ENCODE results near the gene SEC22A.
A peak's percentile ranks its signal among the peaks of the same experiment; 100 is the strongest.

The SEC22A gene

GRCh38 chr3:123169930-123170329, 31.8 kb upstream of the SEC22A start:
- TF ChIP-seq CTCF (IDR thresholded peaks at IDR 0.05; ENCODE audit: low read depth, low read length, missing control alignments), result no peak
- no peak for DNase-seq (ENCODE audit: extremely low read depth, low read depth)
- H3K4me3 ChIP-seq (replicated peaks; ENCODE audit: low read depth, low read length), result no peak overlapping the region

- no peak overlapping the region for H3K4me3 ChIP-seq (replicated peaks; ENCODE audit: low read depth, low read length)
- DNase-seq (ENCODE audit: extremely low read depth, low read depth), result no peak
- TF ChIP-seq CTCF (IDR thresholded peaks at IDR 0.05; ENCODE audit: low read depth, low read length, missing control alignments), result no peak
Observed at GRCh38 chr3:123180791-123181190, 21.0 kb upstream of the SEC22A start.

GRCh38 chr3:123186695-123187094, 15.0 kb upstream of the SEC22A start:
- TF ChIP-seq CTCF (IDR thresholded peaks at IDR 0.05; ENCODE audit: low read depth, low read length, missing control alignments), result no peak
- no peak overlapping the region for H3K4me3 ChIP-seq (replicated peaks; ENCODE audit: low read depth, low read length)
- no peak for DNase-seq (ENCODE audit: extremely low read depth, low read depth)

GRCh38 chr3:123188058-123188457, 13.7 kb upstream of the SEC22A start:
- H3K4me3 ChIP-seq (replicated peaks; ENCODE audit: low read depth, low read length), result no peak overlapping the region
- DNase-seq (ENCODE audit: extremely low read depth, low read depth), result no peak
- TF ChIP-seq CTCF (IDR thresholded peaks at IDR 0.05; ENCODE audit: low read depth, low read length, missing control alignments), result no peak

GRCh38 chr3:123193448-123194101, 8.2 kb upstream of the SEC22A start:
- no peak for DNase-seq (ENCODE audit: extremely low read depth, low read depth)
- TF ChIP-seq CTCF (IDR thresholded peaks at IDR 0.05; ENCODE audit: low read depth, low read length, missing control alignments), result no peak
- no peak overlapping the region for H3K4me3 ChIP-seq (replicated peaks; ENCODE audit: low read depth, low read length)

GRCh38 chr3:123194552-123194951, 7.2 kb upstream of the SEC22A start:
- DNase-seq (ENCODE audit: extremely low read depth, low read depth), result no peak
- peak; percentile 37 for TF ChIP-seq CTCF (IDR thresholded peaks at IDR 0.05; ENCODE audit: low read depth, low read length, missing control alignments)
- H3K4me3 ChIP-seq (replicated peaks; ENCODE audit: low read depth, low read length), result no peak overlapping the region

- no peak for DNase-seq (ENCODE audit: extremely low read depth, low read depth)
- H3K4me3 ChIP-seq (replicated peaks; ENCODE audit: low read depth, low read length), result no peak overlapping the region
- no peak for TF ChIP-seq CTCF (IDR thresholded peaks at IDR 0.05; ENCODE audit: low read depth, low read length, missing control alignments)
Observed at GRCh38 chr3:123198372-123198771, 3.4 kb upstream of the SEC22A start.
